Measurements from ENCODE around the gene RAB30. TPM values are rescaled to one million over a fixed set of nuclear protein-coding genes. Genes with fewer than 3 reads are reported as not detected.
A peak's percentile ranks its signal among the peaks of the same experiment; 100 is the strongest.

RAB30 gene
- total and polyA plus RNA-seq, 9 of the 15 experiments (the other 6 are each of a cell fraction or from before 2014, with no cell fraction given) = 0.29 to 1.3 (median 1.0) TPM

GRCh38 chr11:82949352-82949751 is 122.3 kb downstream of the RAB30 start (continued):
- TF ChIP-seq ZNF134 (CRISPR knock-in tag; conservative IDR thresholded peaks at IDR 0.05) = no peak
- TF ChIP-seq RBM22 (IDR thresholded peaks at IDR 0.05; ENCODE audit: low read depth, low read length, poor library complexity, severe bottlenecking) = no peak
- no peak for TF ChIP-seq ARID1B (IDR thresholded peaks at IDR 0.05)
- no peak for TF ChIP-seq RBM15 (IDR thresholded peaks at IDR 0.05; ENCODE audit: insufficient read depth, low read length)
- no peak for TF ChIP-seq FOXA3 (CRISPR knock-in tag; conservative IDR thresholded peaks at IDR 0.05 in 1 of 2, IDR thresholded peaks at IDR 0.05 in 1 of 2)
- no peak for TF ChIP-seq THRAP3 (IDR thresholded peaks at IDR 0.05; ENCODE audit: borderline replicate concordance)
- no peak for TF ChIP-seq BHLHE40 (IDR thresholded peaks at IDR 0.05; ENCODE audit: low read length)

- BruUV-seq (replicated peaks) = no TSS peak
- in situ Hi-C loops (cut with MboI) = no loop called here
- Histone ChIP-seq H3K4me1 (replicated peaks in 1 of 2; ENCODE audit: control insufficient read depth in 2 of 2, insufficient read depth in 2 of 2, low read length in 2 of 2) (0 out of 5 replicates have a peak, but pooled peaks cover 0 to 3% of the 10 kb centered on the region in 2 experiments), H3K9ac (ENCODE audit: insufficient read depth in 1 of 2, low read depth in 2 of 2, low read length in 2 of 2) (0 out of 4 replicates have a peak overlapping the region, but pooled peaks of 1 of the 2 experiments have one; percentile 41), H3K27me3 (ENCODE audit: control insufficient read depth in 2 of 2, insufficient read depth in 2 of 2, low read length in 2 of 2) (0 out of 5 replicates have a peak, but pooled peaks cover 0 to 4% of the 10 kb centered on the region in 2 experiments), H3K36me3 (ENCODE audit: control insufficient read depth, insufficient read depth, low read length) (no peaks in the 10 kb centered on the region), H3K27ac (ENCODE audit: extremely low read depth, low read depth, low read length) (no peak overlapping the region), H3K4me2 (ENCODE audit: insufficient read depth, low read length) (no peak overlapping the region), H4K20me1 (replicated peaks; ENCODE audit: control insufficient read depth, insufficient read depth, low read length) (no peaks in the 10 kb centered on the region), H3K9me3 (replicated peaks; ENCODE audit: control insufficient read depth, insufficient read depth, low read depth, low read length) (no peaks in the 10 kb centered on the region), H2AFZ (ENCODE audit: low read depth, low read length) (no peak overlapping the region), H3K9me1 (ENCODE audit: control insufficient read depth, insufficient read depth, low read length) (no peaks in the 10 kb centered on the region), H3K79me2 (ENCODE audit: control insufficient read depth, insufficient read depth, low read length) (no peaks in the 10 kb centered on the region), H3K4me3 (no peak overlapping the region)
- CTCF ChIA-PET (ENCODE audit: low intra/inter-chr PET ratio) = no interaction called here
- DNase-seq (ENCODE audit: extremely low read depth in 1 of 4, low spot score in 3 of 4) = no peak
- intact Hi-C loops (cut with micrococcal nuclease) = no loop called here
- ATAC-seq = no peak; the same call in 2 of the 3 replicates
- POLR2A ChIA-PET = interaction anchor here (1.0 kb wide), 1 partner anchor 15 kb away, joined by 3 read pairs; no protein-coding TSS in a partner anchor
- no peak for FAIRE-seq
- TF ChIP-seq ZNF197 (CRISPR knock-in tag; IDR thresholded peaks at IDR 0.05; ENCODE audit: low read depth) (no peak), MBD1 (CRISPR knock-in tag; IDR thresholded peaks at IDR 0.05) (no peak), ZNF717 (CRISPR knock-in tag; IDR thresholded peaks at IDR 0.05) (no peak), CBX3 (IDR thresholded peaks at IDR 0.05; ENCODE audit: borderline replicate concordance in 1 of 2, low read length in 2 of 2) (no peak), CTBP1 (IDR thresholded peaks at IDR 0.05; ENCODE audit: borderline replicate concordance) (no peak), GMEB1 (CRISPR knock-in tag; IDR thresholded peaks at IDR 0.05) (no peak), SREBF2 (CRISPR knock-in tag; IDR thresholded peaks at IDR 0.05) (no peak), SMARCB1 (IDR thresholded peaks at IDR 0.05; ENCODE audit: insufficient read length, low read depth) (no peak), TAF9B (IDR thresholded peaks at IDR 0.05; ENCODE audit: partially characterized antibody) (no peak), NKRF (IDR thresholded peaks at IDR 0.05; ENCODE audit: borderline replicate concordance) (no peak), POLR2B (IDR thresholded peaks at IDR 0.05; ENCODE audit: low read depth, partially characterized antibody) (no peak)
Observed at GRCh38 chr11:82945682-82946081, 126.0 kb downstream of the RAB30 start.
